Activated CD4-positive, alpha-beta T cell treated with anti-CD3 and anti-CD28 coated beads, Interleukin-2, amount 50 U/mL, for 1 hour (primary cell): ENCODE results near the gene MIPEP.
A peak's percentile ranks its signal among the peaks of the same experiment; 100 is the strongest.
"Not testable (repeated sequence)": the region's sequence is repeated elsewhere in the genome, so short reads cannot be mapped to it uniquely, and the experiment has no call there.

ENCODE experiments used
- DNase-seq: peaks from one replicate; pipeline ENCODE4 v3.0.0-alpha.2; 2020

The MIPEP gene

DNA sequence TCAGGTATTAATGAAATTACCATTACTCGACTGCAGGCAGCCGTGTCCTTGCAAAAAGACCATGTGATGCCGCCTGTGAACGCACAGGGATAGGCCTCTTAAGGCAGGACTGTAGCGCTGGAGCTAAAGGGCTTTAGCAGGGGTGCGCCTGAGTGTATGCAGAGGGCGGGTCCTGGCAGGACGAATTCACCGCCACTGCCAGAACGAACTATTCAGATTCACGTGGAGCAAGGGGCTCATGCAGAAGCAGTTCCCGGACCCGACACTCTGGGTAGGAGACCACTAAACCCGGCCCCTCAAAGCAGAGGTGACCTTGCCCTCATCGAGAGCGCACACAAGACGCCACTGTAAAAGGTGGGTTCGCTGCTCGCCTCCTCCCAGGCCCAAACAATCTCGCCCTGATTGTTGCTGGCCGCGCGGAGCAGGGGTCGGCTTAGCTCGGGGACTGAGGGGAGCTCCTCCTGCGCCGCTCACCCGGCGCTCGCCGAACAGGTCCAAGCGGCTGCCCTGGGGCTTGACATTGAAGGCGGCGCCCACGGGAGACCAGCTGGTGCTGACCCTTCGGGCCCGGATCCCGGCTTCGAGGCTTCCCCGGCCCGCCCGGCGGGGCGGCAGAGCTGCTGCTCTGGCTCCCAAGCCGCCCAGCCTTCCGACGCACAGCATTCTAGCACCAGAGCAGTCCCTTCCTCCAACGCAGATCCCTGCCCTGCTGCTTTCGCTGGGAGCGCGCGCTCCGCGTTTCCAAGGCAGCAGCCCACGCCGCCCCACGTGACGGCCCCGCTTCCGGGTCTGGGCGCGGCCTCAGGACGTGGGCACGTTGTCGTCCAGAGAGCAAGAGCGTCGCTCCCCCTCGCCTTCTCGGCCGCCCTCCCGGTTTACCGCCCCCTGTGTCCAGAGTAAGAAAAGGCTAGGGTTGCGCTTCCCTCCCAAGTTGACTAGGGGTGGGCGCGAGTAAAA, at the start of gene MIPEP:
TSS of gene MIPEP (minus strand) at position 743 of the 957 bp plus-strand sequence. CDS start at position 663, 80 bp downstream.
- DNase-seq = peak; percentile 81

GRCh38 chr13:23934520-23934919, 45.3 kb upstream of the MIPEP start:
- no peak for DNase-seq

- no peak for DNase-seq
Measured at GRCh38 chr13:23928985-23929384, 39.8 kb upstream of the MIPEP start.

GRCh38 chr13:23923031-23923430, 33.8 kb upstream of the MIPEP start:
- DNase-seq = no peak

- DNase-seq = no peak
Measured at GRCh38 chr13:23922005-23922932, 33.1 kb upstream of the MIPEP start.

DNA sequence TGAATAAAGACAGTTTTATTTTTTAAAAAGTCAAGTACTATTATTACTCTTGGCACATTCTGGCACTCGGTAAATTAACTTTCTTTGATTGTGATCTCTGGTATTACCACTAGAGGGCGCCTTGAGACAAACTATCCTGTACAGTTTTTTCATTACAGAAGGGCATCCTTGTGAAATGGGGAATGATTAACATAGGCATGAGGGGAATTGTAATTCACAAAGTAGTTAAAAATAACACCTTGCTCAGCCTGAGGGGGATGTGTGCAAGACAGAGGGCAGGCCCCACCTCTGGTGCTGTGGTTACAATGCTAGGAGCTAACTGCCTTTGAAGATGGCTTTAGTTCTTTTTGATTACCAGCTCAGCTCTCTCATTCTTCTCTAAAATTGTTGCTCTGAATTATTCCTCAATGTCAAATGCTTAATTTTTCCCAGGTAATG, 32.3 kb upstream of the MIPEP start:
- DNase-seq = no peak

GRCh38 chr13:23919006-23919405, 29.8 kb upstream of the MIPEP start:
- DNase-seq = no peak

- DNase-seq = no peak
Measured at GRCh38 chr13:23918208-23918607, 29.0 kb upstream of the MIPEP start.

- no peak for DNase-seq
Measured at GRCh38 chr13:23915308-23915707, 26.1 kb upstream of the MIPEP start.

DNA sequence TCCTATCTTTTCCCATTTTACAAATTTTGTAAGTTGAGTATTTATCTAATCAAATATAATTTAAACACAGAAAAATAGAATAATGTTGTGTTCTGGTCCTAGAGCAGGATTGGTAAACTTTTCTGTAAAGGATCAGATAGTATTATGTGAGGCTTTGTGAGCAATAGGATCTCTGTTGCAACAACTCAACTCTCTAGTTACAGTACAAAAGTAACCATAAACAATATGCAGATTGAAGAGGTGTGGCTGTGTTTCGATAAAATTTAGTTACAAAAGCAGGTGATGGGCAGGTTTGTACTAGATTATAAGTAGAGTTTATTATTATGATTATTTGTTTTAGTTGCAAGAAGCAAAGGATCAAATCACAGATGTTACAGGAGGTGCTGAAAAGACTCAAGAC, 23.3 kb upstream of the MIPEP start:
- DNase-seq = no peak

- DNase-seq = no peak
Measured at GRCh38 chr13:23909606-23910005, 20.4 kb upstream of the MIPEP start.

DNA sequence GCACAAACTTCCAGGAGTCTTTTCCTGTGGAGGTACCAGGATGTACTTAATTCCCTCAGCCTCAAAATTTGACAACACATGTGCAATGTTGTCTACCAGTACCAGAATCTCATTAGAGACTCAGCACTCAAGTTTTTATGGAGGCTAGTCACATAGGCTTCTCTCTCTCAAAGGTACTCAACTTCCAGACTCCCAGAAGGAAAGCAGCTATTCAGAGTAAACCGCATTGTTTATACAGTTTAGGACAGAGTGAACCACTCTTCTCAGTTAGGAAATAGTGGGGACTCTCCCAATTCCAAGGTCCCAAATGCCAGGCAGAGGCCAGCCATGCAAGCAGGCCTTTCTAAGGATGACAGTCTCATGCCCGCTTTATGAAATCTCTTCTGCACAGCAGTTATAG, 16.6 kb upstream of the MIPEP start:
- DNase-seq = no peak

GRCh38 chr13:23903906-23904280, 14.7 kb upstream of the MIPEP start:
- DNase-seq = no peak

DNA sequence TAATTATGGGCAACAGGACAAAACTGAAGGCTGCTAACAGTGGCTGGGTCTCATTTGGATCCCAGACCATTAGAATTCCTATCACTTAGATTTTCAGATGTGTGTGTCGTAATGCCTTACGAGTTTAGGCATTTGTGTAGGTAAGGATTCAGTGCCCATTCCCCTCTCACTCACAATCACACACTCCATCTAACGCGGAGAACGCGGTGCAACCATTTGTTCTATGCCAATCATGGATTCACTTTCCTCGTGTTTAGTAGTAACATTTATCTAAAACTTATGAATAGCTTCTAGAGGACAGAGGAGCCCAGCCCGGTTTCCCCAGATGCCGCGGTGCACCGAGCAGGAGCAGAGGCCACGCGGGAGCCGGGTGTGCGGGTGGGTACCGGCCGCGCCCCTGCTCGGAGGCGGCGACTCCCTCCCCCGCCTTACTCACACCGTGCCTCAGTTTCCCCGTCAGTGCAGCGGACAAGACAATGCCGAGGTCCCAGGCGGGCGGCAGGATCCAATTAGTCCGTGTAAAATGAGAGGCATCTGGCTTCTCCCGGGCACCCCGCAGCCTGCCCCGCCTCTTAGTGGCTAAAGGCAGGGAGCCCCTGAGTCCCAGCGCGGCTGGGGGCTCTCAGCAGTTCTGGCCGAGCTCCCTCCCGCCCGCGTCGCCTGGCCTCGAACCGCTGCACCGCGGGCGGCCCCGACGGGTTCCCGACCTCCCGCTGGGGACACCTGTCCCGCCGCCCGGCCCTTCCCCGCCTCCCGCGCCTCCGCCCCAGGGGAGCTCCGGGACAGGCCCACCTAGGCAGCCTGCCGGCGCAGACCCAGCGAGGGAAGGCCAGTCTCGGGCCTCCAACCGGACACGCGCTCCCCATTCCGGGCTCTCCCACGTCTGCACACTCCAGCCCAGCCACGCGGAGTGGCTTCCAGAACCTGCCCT, 14.0 kb upstream of the MIPEP start:
- no peak for DNase-seq

DNA sequence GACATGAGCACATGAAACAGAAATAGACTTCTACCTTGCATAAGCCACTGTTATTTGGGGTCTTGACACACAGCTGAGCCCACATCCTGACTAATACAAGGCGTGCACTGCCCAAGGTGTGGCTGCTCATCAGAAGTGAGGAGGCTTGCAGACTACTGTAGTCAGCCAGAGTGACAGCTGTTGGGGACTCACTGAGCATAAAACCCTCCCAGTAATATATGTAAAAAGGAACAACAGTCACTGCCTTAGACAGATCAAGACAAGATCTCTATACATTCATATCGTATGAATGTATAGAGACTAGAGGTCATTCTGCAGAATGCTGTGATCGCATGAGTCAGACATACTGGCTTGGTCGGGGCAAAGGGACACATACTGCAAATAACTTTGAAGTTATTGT, 12.2 kb upstream of the MIPEP start:
- DNase-seq = no peak

- DNase-seq = peak; percentile 37
Measured at GRCh38 chr13:23899555-23899954, 10.4 kb upstream of the MIPEP start.

GRCh38 chr13:23898101-23898500, 8.9 kb upstream of the MIPEP start:
- DNase-seq = no peak

GRCh38 chr13:23897452-23897919, 8.3 kb upstream of the MIPEP start, which contains the start of gene C1QTNF9B:
TSS of gene C1QTNF9B (minus strand) at chr13:23897502.
- DNase-seq = not testable (repeated sequence)

DNA sequence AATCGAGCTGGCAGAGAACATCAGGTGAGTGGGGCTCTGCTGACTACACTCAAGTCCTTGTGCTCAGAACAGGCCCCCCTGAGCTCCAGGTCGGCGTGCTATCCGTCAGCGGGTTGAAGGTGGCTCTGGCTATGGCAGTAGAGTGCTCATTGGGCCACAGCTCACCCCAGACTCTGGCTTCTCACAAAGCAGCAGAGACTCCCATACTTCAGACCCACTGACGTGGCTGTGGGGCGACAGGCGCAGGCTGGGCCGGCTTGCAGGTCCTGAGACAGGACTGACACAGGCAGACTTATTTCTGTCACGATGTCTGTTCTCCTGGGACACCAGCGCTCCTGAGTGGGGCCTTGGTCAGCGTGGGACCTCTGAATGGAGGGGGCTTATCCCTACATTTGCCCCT, 5.5 kb upstream of the MIPEP start:
- DNase-seq = not testable (repeated sequence)

- DNase-seq = not testable (repeated sequence)
Measured at GRCh38 chr13:23893791-23894190, 4.6 kb upstream of the MIPEP start.

DNA sequence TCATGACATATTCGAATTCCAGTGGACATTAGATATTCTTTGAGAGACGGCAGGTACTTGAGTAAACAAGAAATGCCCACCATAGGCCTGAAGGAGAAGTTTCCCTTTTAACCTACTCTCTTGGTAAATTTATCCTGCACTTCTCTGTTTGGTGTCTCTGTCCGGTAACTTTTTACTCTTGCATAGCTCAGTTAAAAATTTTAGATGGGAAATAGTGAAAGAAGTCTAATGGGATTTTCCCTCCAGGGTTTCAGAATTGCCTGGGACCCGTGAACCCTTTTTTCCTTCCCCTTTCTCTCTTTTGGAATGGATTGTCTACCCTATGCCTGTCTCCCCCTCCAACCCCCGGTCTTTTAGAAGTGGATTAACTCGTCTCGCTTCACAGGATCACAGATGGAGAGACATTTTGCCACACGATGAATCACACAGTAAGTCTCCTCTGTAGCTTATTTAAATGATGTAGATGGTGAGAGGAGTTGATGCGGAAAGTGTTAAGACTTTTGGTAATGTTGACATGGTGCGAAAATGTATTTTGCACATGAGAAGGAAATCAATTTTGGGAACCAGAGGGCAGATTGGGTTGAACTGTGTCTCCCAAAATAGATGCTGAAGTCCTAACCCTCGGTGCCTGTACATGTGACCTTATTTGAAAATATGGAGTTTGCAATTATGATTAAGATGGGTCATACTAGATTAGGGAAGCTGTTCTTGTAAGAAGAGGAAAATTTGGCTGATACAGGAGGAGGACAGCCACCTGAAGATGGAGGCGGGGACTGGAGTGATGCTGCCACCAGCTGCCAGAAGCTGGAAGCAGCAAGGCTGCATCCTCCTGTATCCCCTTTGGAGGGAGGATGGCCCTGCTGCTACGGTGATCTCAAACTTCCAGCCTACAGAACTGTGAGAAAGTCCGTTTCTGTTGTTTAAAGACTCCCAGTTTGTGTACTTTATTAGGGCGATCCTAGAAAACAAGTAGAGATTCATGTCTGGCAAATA, 711 bp upstream of the MIPEP start:
- no peak for DNase-seq
